Stimulated activated CD8-positive, alpha-beta memory T cell treated with anti-CD3 and anti-CD28 coated beads, Interleukin-15, amount 100 ng/mL, for 24 hours (primary cell): ENCODE measurements around the gene ZNF804B.

ENCODE experiments used
- DNase-seq: peaks from one replicate; pipeline ENCODE4 v3.0.0-alpha.2; 2020; ENCODE audit warnings: low read depth

Gene ZNF804B

GRCh38 chr7:88967432-88967831 is 207.9 kb downstream of the ZNF804B start:
- no peak for DNase-seq

GRCh38 chr7:88969167-88969566 is 209.7 kb downstream of the ZNF804B start:
- DNase-seq = no peak

- no peak for DNase-seq
These were observed 225.8 kb downstream of the ZNF804B start for GRCh38 chr7:88985295-88985694.

GRCh38 chr7:89001306-89001705 is 241.8 kb downstream of the ZNF804B start:
- DNase-seq = no peak

- DNase-seq = no peak
These were observed 243.8 kb downstream of the ZNF804B start for GRCh38 chr7:89002981-89003956.

GRCh38 chr7:89012016-89012415 is 252.5 kb downstream of the ZNF804B start:
- DNase-seq = no peak

- DNase-seq = no peak
These were observed 258.2 kb downstream of the ZNF804B start for GRCh38 chr7:89017695-89018094.

GRCh38 chr7:89021741-89022140 is 262.2 kb downstream of the ZNF804B start:
- DNase-seq = no peak

GRCh38 chr7:89023206-89023605 is 263.7 kb downstream of the ZNF804B start:
- no peak for DNase-seq

- DNase-seq = no peak
These were observed 264.4 kb downstream of the ZNF804B start for GRCh38 chr7:89023877-89024276.

- DNase-seq = no peak
These were observed 268.3 kb downstream of the ZNF804B start for GRCh38 chr7:89027781-89028180.

GRCh38 chr7:89028319-89028718 is 268.8 kb downstream of the ZNF804B start:
- DNase-seq = no peak

GRCh38 chr7:89029864-89030263 is 270.4 kb downstream of the ZNF804B start:
- DNase-seq = no peak

GRCh38 chr7:89041240-89041639 is 281.7 kb downstream of the ZNF804B start:
- DNase-seq = no peak

GRCh38 chr7:89042940-89043339 is 283.4 kb downstream of the ZNF804B start:
- no peak for DNase-seq

- DNase-seq = no peak
These were observed 289.5 kb downstream of the ZNF804B start for GRCh38 chr7:89049043-89049442.

GRCh38 chr7:89053130-89053529 is 293.6 kb downstream of the ZNF804B start:
- DNase-seq = no peak

GRCh38 chr7:89054361-89054760 is 294.9 kb downstream of the ZNF804B start:
- no peak for DNase-seq

- DNase-seq = no peak
These were observed 300.7 kb downstream of the ZNF804B start for GRCh38 chr7:89060234-89060633.

GRCh38 chr7:89064831-89065230 is 305.3 kb downstream of the ZNF804B start:
- no peak for DNase-seq

- no peak for DNase-seq
These were observed 307.5 kb downstream of the ZNF804B start for GRCh38 chr7:89067048-89067447.

- DNase-seq = no peak
These were observed 312.6 kb downstream of the ZNF804B start for GRCh38 chr7:89072081-89072480.

- no peak for DNase-seq
These were observed 314.3 kb downstream of the ZNF804B start for GRCh38 chr7:89073776-89074175.

GRCh38 chr7:89077992-89078391 is 318.5 kb downstream of the ZNF804B start:
- DNase-seq = no peak
